H1 (cell line): ENCODE measurements around the gene UNC119B. TPM values are rescaled to one million over a fixed set of nuclear protein-coding genes. Genes with fewer than 3 reads are reported as not detected.

Source experiments
- CTCF ChIA-PET: fragments of 300-600 bp; sonication (Branson Sonifier 250); formaldehyde crosslinking; loops from one replicate; lab custom pipeline; 2021; ENCODE audit not compliant: partially characterized antibody; lab: Charles Lee
- POLR2A ChIA-PET: fragments of 300-600 bp; sonication (Branson Sonifier 250); formaldehyde crosslinking; loops from one replicate; lab custom pipeline; 2021; ENCODE audit warnings: inconsistent platforms; ENCODE audit not compliant: partially characterized antibody; lab: Charles Lee
- DNase-seq, 2 experiments: peaks; one replicate each; pipeline versions ENCODE4 v3.0.0 to v3.0.0-alpha.2; 2010 to 2022; ENCODE audit warnings: low spot score in 2 of 2, low read depth in 1 of 2, mixed read lengths in 1 of 2
- FAIRE-seq: peaks from 2 replicates; lab custom pipeline; 2011; peaks lifted over from hg19 to GRCh38; lab: Jason Lieb, UNC
- H2AFZ ChIP-seq: 2 replicates; pipeline ENCODE4 v1.8.1; 2012; ENCODE audit warnings: low read length, inconsistent platforms
- H2AK5ac ChIP-seq: 2 replicates; pipeline ENCODE4 v1.6.1; 2013; ENCODE audit warnings: low read depth, low read length
- H2BK120ac ChIP-seq: replicated peaks from 2 replicates; pipeline ENCODE3; 2013; ENCODE audit warnings: low read depth, low read length, inconsistent platforms
- H2BK12ac ChIP-seq: 2 replicates; pipeline ENCODE4 v1.6.1; 2013; ENCODE audit warnings: low read depth, low read length
- H2BK15ac ChIP-seq: 2 replicates; pipeline ENCODE4 v1.6.1; 2013; ENCODE audit warnings: low read length
- H2BK20ac ChIP-seq: 2 replicates; pipeline ENCODE4 v1.6.1; 2013; ENCODE audit warnings: low read length
- H2BK5ac ChIP-seq: 2 replicates; pipeline ENCODE4 v1.6.1; 2013; ENCODE audit warnings: low read depth, low read length
- H3K14ac ChIP-seq: 2 replicates; pipeline ENCODE4 v1.6.1; 2013; ENCODE audit warnings: inconsistent platforms; ENCODE audit not compliant: insufficient read length
- H3K18ac ChIP-seq: 2 replicates; pipeline ENCODE4 v1.6.1; 2013; ENCODE audit warnings: low read length; ENCODE audit errors: extremely low read depth
- H3K23ac ChIP-seq: 2 replicates; pipeline ENCODE4 v1.6.1; 2013; ENCODE audit warnings: inconsistent platforms; ENCODE audit not compliant: insufficient read length
- H3K23me2 ChIP-seq: 2 replicates; pipeline ENCODE4 v1.6.1; 2013; ENCODE audit warnings: low read depth, low read length
- H3K27ac ChIP-seq: 2 replicates; pipeline ENCODE4 v1.6.1; 2011; ENCODE audit warnings: low read depth, low read length, inconsistent platforms
- H3K27me3 ChIP-seq, 4 experiments: replicated peaks in 1 of 4; 1 replicate in 1 of 4; 2 replicates in 3 of 4; pipeline versions ENCODE4 v1.6.1 to v1.8.1; 2011 to 2013; ENCODE audit warnings: low read length in 3 of 4, mild to moderate bottlenecking in 3 of 4, inconsistent platforms in 2 of 4, mixed read lengths in 2 of 4, moderate library complexity in 1 of 4; ENCODE audit not compliant: control insufficient read depth in 3 of 4, insufficient read depth in 3 of 4; ENCODE audit errors: extremely low read depth in 1 of 4
- H3K36me3 ChIP-seq, 4 experiments: 2 replicates each; pipeline versions ENCODE4 v1.6.1 to v1.8.1; 2011 to 2013; ENCODE audit warnings: mild to moderate bottlenecking in 4 of 4, low read length in 3 of 4, moderate library complexity in 2 of 4, control low read depth in 1 of 4, inconsistent platforms in 1 of 4; ENCODE audit not compliant: insufficient read depth in 4 of 4, control insufficient read depth in 2 of 4
- H3K4ac ChIP-seq: replicated peaks from 2 replicates; pipeline ENCODE3; 2013; ENCODE audit warnings: low read length, low read depth, mixed read lengths, inconsistent platforms; ENCODE audit not compliant: insufficient read length
- H3K4me1 ChIP-seq, 4 experiments: replicated peaks in 1 of 4; 1 replicate in 1 of 4; 2 replicates in 3 of 4; pipeline versions ENCODE4 v1.6.1 to v1.8.1; 2011 to 2013; ENCODE audit warnings: low read length in 3 of 4, inconsistent platforms in 2 of 4, mixed read lengths in 1 of 4; ENCODE audit not compliant: insufficient read depth in 4 of 4, control insufficient read depth in 3 of 4
- H3K4me2 ChIP-seq, 2 experiments: 2 replicates each; pipeline versions ENCODE4 v1.6.1 to v1.8.1; 2011 to 2013; ENCODE audit warnings: low read depth in 2 of 2, low read length in 2 of 2, control low read depth in 1 of 2, inconsistent platforms in 1 of 2, mild to moderate bottlenecking in 1 of 2; ENCODE audit not compliant: insufficient read depth in 1 of 2
- H3K4me3 ChIP-seq, 4 experiments: fragments of 200-600, 300-600 bp in 1 of 4; sonication (generic), shearing (Covaris generic), sonication (Bioruptor Twin) in 1 of 4; 2 replicates each; pipeline versions ENCODE4 v1.5.1 to v1.8.1; 2011 to 2016; ENCODE audit warnings: low read length in 4 of 4, low read depth in 3 of 4, control low read depth in 2 of 4, inconsistent platforms in 2 of 4, mild to moderate bottlenecking in 2 of 4, mixed read lengths in 1 of 4, moderate library complexity in 1 of 4; ENCODE audit not compliant: insufficient read depth in 2 of 4; ENCODE audit errors: extremely low read depth in 1 of 4
- H3K56ac ChIP-seq: replicated peaks from 2 replicates; pipeline ENCODE3; 2013; ENCODE audit warnings: low read depth, mild to moderate bottlenecking, mixed read lengths, low read length, inconsistent platforms; ENCODE audit not compliant: insufficient read length
- H3K79me1 ChIP-seq: 2 replicates; pipeline ENCODE4 v1.6.1; 2013; ENCODE audit warnings: low read depth, low read length, control low read depth
- H3K79me2 ChIP-seq, 2 experiments: 2 replicates each; pipeline versions ENCODE4 v1.6.1 to v1.8.1; 2012 to 2013; ENCODE audit warnings: low read length in 2 of 2, mild to moderate bottlenecking in 2 of 2, inconsistent platforms in 1 of 2; ENCODE audit not compliant: insufficient read depth in 2 of 2, control insufficient read depth in 1 of 2
- H3K9ac ChIP-seq, 4 experiments: replicated peaks in 1 of 4; 1 replicate in 1 of 4; 2 replicates in 3 of 4; pipeline versions ENCODE4 v1.6.1 to v1.8.1; 2011 to 2013; ENCODE audit warnings: low read depth in 3 of 4, low read length in 3 of 4, control low read depth in 2 of 4, mild to moderate bottlenecking in 2 of 4, moderate library complexity in 2 of 4, inconsistent platforms in 1 of 4; ENCODE audit errors: extremely low read depth in 1 of 4
- H3K9me3 ChIP-seq, 2 experiments: 2 replicates each; pipeline versions ENCODE4 v1.6.1 to v1.8.1; 2012 to 2013; ENCODE audit warnings: mild to moderate bottlenecking in 2 of 2, moderate library complexity in 2 of 2, control low read depth in 1 of 2, inconsistent platforms in 1 of 2, low read depth in 1 of 2, low read length in 1 of 2, mixed read lengths in 1 of 2; ENCODE audit not compliant: insufficient read depth in 2 of 2
- H4K20me1 ChIP-seq, 2 experiments: replicated peaks in 1 of 2; 2 replicates each; pipeline versions ENCODE3 to v1.8.1; 2011 to 2013; ENCODE audit warnings: inconsistent platforms in 2 of 2, low read length in 2 of 2, mild to moderate bottlenecking in 1 of 2; ENCODE audit not compliant: insufficient read depth in 2 of 2, control insufficient read depth in 1 of 2
- H4K5ac ChIP-seq: 2 replicates; pipeline ENCODE4 v1.6.1; 2013; ENCODE audit warnings: low read length, low read depth, mixed read lengths, inconsistent platforms; ENCODE audit not compliant: insufficient read length
- H4K8ac ChIP-seq: 2 replicates; pipeline ENCODE4 v1.8.0; 2013; ENCODE audit warnings: mild to moderate bottlenecking, moderate library complexity, low read length, inconsistent platforms; ENCODE audit not compliant: insufficient read depth; ENCODE audit errors: extremely low read depth
- H4K91ac ChIP-seq: replicated peaks from 2 replicates; pipeline ENCODE3; 2013; ENCODE audit warnings: low read length, mixed read lengths, inconsistent platforms; ENCODE audit not compliant: insufficient read length
- ASH2L ChIP-seq: fragments of 200-600, 300-600 bp; sonication (generic); IDR thresholded peaks from one replicate; pipeline ENCODE4 v1.7.1; 2017; ENCODE audit warnings: low read length
- BCL11A ChIP-seq, 2 experiments: IDR thresholded peaks; one replicate each; pipeline ENCODE4 v1.6.1; 2011; ENCODE audit warnings: low read depth in 2 of 2, low read length in 2 of 2, mild to moderate bottlenecking in 2 of 2
- CREB1 ChIP-seq: IDR thresholded peaks from 2 replicates; pipeline ENCODE4 v1.6.1; 2012; ENCODE audit warnings: inconsistent platforms
- GTF2F1 ChIP-seq: IDR thresholded peaks from 2 replicates; pipeline ENCODE4 v1.6.1; 2012; ENCODE audit warnings: low read depth, low read length, improper control_type of control experiment, borderline replicate concordance
- HDAC6 ChIP-seq: IDR thresholded peaks from one replicate; pipeline ENCODE4 v1.7.1; 2012; ENCODE audit warnings: low read depth, mild to moderate bottlenecking, inconsistent platforms, low read length, moderate library complexity
- KDM4A ChIP-seq: IDR thresholded peaks from one replicate; pipeline ENCODE4 v1.7.1; 2012; ENCODE audit warnings: low read depth, mild to moderate bottlenecking, moderate library complexity, low read length, inconsistent platforms; ENCODE audit not compliant: severe bottlenecking
- NRF1 ChIP-seq: IDR thresholded peaks from 2 replicates; pipeline ENCODE4 v1.6.1; 2011; ENCODE audit warnings: mild to moderate bottlenecking, low read depth, low read length, improper control_type of control experiment
- POLR2A ChIP-seq, 2 experiments: IDR thresholded peaks; 1 replicate in 1 of 2; 2 replicates in 1 of 2; pipeline ENCODE4 v1.6.1; 2011; ENCODE audit warnings: low read depth in 2 of 2, low read length in 2 of 2, mild to moderate bottlenecking in 2 of 2; ENCODE audit errors: control extremely low read depth in 1 of 2
- POU5F1 ChIP-seq: IDR thresholded peaks from 2 replicates; pipeline ENCODE4 v1.6.1; 2011; ENCODE audit warnings: low read depth, mild to moderate bottlenecking, low read length, moderate library complexity
- SRF ChIP-seq: IDR thresholded peaks from 2 replicates; pipeline ENCODE4 v1.6.1; 2011; ENCODE audit warnings: mild to moderate bottlenecking, low read depth, low read length, moderate library complexity
- TBP ChIP-seq: IDR thresholded peaks from 2 replicates; pipeline ENCODE4 v1.6.1; 2011; ENCODE audit warnings: low read depth, low read length, improper control_type of control experiment
- WGBS, 2 experiments: shearing (Covaris generic) in 1 of 2; methylation state at CpG; one replicate each; pipeline versions ENCODE4 v1.1.6 to v1.1.7; 2013 to 2015; ENCODE audit warnings: low lambda C conversion rate in 2 of 2, mixed read lengths in 2 of 2, inconsistent platforms in 1 of 2, low coverage in 1 of 2, missing lambda C conversion rate in 1 of 2; ENCODE audit not compliant: insufficient replicate concordance in 2 of 2, insufficient coverage in 1 of 2, insufficient read length in 1 of 2; ENCODE audit errors: extremely low coverage in 1 of 2, missing lambda C conversion rate in 1 of 2; 5-methylcytosine and 5-hydroxymethylcytosine counted together
- polyA plus RNA-seq, 7 experiments: library from polyadenylated mRNA; depleted of rRNA in 3 of 7; stranded (reverse) in 5 of 7; unstranded in 2 of 7; fragments of >200 nt in 5 of 7; fragments of 200-250 nt in 2 of 7; gene quantifications; 1 replicate in 5 of 7; 2 replicates in 1 of 7; 4 replicates in 1 of 7; pipeline versions ENCODE4 v1.2.1 to v1.2.3, GENCODE V29; 2011 to 2013; ENCODE audit warnings: missing spikeins in 2 of 7, mixed read lengths in 2 of 7
- total RNA-seq: library from RNA; stranded (reverse); fragmentation: NEBNext Ultra II Directional; extraction: Animal tissue kit (Norgen Biotek cat#: 25700); gene quantifications from 2 replicates; pipeline ENCODE4 v1.2.1, GENCODE V29; 2021
- TF ChIP-seq, protein P1 (sequence below): IDR thresholded peaks from 2 replicates; pipeline ENCODE4 v1.6.1; 2012; ENCODE audit warnings: low read length, inconsistent platforms

UNC119B gene
- total and polyA plus RNA-seq, 2 of the 8 experiments (the other 6 are each of a cell fraction or from before 2014, with no cell fraction given) = 40.5 to 50.1 TPM

DNA sequence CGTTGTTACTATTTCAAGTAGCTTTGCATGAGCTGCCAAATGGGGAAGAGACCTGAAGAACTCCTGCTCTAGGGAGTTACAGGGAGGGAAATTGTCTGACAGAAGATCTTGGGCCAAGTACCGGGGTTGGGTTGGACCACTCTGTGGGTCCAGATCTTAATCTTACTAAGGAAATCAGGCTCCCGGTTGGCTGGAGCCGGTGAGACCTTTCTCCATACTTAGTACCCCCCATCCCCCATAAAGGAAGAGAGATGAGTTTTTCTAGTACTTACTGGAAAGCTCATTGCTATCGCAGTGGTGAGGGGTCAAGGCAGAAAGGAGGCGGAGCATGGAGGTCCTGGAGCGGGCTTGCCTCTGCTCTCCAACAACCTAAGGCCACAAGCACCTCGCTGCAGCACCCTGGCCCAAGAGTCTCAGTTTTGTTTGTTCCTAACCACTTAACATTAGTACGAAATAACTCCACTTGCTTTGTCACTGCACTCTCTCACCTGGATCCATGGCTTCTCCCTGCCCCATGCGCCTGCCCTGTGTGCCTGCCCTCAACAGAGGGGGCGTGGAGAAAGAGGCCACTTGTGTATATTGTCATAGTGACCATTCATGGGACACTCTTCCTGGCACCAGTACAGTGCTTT lies 6.8 kb upstream of the UNC119B start:
- Histone ChIP-seq H3K27me3 (no peaks in the 10 kb centered on the region), H3K79me1 (peaks cover 3% of the 10 kb centered on the region; the same call in 1 of the 2 replicates), H3K56ac (no peak overlapping the region), H3K18ac (no peak overlapping the region), H2BK20ac (no peak overlapping the region), H3K36me3 (peaks cover 13 to 48% (median 25%) of the 10 kb centered on the region in 4 experiments), H3K4me3 (no peak overlapping the region), H3K4ac (no peak overlapping the region), H3K27ac (no peak overlapping the region), H4K20me1 (no peaks in the 10 kb centered on the region), H4K5ac (no peak overlapping the region), H2AFZ (no peak overlapping the region), H3K4me1 (no peaks in the 10 kb centered on the region), H2BK120ac (no peak overlapping the region), H3K14ac (no peak overlapping the region), H3K9ac (no peak overlapping the region), H2AK5ac (no peak overlapping the region), H4K8ac (no peak overlapping the region), H3K4me2 (no peak overlapping the region), H2BK5ac (peak overlapping the region; percentile 68; the same call in 1 of the 2 replicates), H3K9me3 (no peaks in the 10 kb centered on the region), H2BK15ac (no peak overlapping the region), H3K23ac (no peak overlapping the region), H2BK12ac (no peak overlapping the region), H3K79me2 (no peaks in the 10 kb centered on the region), H4K91ac (no peak overlapping the region), H3K23me2 (no peaks in the 10 kb centered on the region)
- WGBS, 2 experiments = 93% methylated on average over 11 of the region's 11 CpGs; no CpG with 5 or more reads in 1 of the 2 experiments
- FAIRE-seq (no peak), DNase-seq (no peak)
- POLR2A ChIA-PET = interaction anchor here (1.0 to 6.6 kb wide), 4 partner anchors 7 to 207 kb away, joined by 4 to 42 read pairs (median 7); partner anchors contain the start of genes DYNLL1 and UNC119B
- CTCF ChIA-PET = interaction anchor here (0.6 to 3.4 kb wide), 7 partner anchors 11 to 268 kb away, joined by 3 to 13 read pairs (median 5); no protein-coding TSS in a partner anchor
- TF ChIP-seq POU5F1 = no peak
- TF ChIP-seq NRF1 = no peak
- TF ChIP-seq GTF2F1 = no peak
- no peak for TF ChIP-seq KDM4A
- TF ChIP-seq POLR2A (IDR thresholded peaks at IDR 0.05; ENCODE audit: control extremely low read depth in 1 of 2, low read depth in 2 of 2, low read length in 2 of 2) = no peak
- no peak for TF ChIP-seq BCL11A (IDR thresholded peaks at IDR 0.05; ENCODE audit: low read depth in 2 of 2, low read length in 2 of 2)
- TF ChIP-seq, protein P1, sequence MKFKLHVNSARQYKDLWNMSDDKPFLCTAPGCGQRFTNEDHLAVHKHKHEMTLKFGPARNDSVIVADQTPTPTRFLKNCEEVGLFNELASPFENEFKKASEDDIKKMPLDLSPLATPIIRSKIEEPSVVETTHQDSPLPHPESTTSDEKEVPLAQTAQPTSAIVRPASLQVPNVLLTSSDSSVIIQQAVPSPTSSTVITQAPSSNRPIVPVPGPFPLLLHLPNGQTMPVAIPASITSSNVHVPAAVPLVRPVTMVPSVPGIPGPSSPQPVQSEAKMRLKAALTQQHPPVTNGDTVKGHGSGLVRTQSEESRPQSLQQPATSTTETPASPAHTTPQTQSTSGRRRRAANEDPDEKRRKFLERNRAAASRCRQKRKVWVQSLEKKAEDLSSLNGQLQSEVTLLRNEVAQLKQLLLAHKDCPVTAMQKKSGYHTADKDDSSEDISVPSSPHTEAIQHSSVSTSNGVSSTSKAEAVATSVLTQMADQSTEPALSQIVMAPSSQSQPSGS = no peak
- TF ChIP-seq CREB1 = no peak
- no peak for TF ChIP-seq ASH2L
- no peak for TF ChIP-seq TBP
- no peak for TF ChIP-seq HDAC6
- TF ChIP-seq SRF = no peak
